Epithelial cell of esophagus (primary cell): Measurements from ENCODE around the gene SCN1A.
"Not testable (repeated sequence)": the region's sequence is repeated elsewhere in the genome, so short reads cannot be mapped to it uniquely, and the experiment has no call there.

Source experiments
- DNase-seq: peaks from one replicate; pipeline ENCODE4 v3.0.0; 2010; ENCODE audit warnings: low read depth
- H3K4me3 ChIP-seq: 2 replicates; pipeline ENCODE4 v1.5.1; 2011; ENCODE audit warnings: mild to moderate bottlenecking, low read length, control low read depth
- TF ChIP-seq, protein P1 (sequence below): IDR thresholded peaks from 2 replicates; pipeline ENCODE4 v1.5.1; 2011; ENCODE audit warnings: low read depth, mild to moderate bottlenecking, low read length, control low read depth, inconsistent platforms; ENCODE audit not compliant: insufficient read depth; ENCODE audit errors: missing control alignments

SCN1A gene

DNA sequence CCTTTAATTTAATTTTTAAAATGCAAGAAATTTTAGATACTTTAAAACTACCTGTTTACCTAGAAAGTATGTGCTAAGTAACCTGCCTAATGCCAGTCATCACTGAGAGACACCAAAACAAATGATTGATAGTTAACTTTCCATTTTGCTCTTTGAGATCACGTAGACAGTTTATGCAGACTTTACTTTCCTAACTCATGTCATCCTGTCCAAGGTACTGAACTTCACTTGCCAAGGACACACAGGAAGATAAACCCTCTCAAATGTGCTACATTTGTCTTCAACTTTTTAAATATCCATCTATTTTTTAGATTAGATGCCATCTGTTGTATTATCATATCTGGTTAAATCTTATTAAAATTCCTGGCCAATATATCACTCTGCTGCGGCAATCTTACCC is 20.1 kb upstream of the SCN1A start:
- DNase-seq: no peak
- no peak overlapping the region for H3K4me3 ChIP-seq
- TF ChIP-seq, protein P1, sequence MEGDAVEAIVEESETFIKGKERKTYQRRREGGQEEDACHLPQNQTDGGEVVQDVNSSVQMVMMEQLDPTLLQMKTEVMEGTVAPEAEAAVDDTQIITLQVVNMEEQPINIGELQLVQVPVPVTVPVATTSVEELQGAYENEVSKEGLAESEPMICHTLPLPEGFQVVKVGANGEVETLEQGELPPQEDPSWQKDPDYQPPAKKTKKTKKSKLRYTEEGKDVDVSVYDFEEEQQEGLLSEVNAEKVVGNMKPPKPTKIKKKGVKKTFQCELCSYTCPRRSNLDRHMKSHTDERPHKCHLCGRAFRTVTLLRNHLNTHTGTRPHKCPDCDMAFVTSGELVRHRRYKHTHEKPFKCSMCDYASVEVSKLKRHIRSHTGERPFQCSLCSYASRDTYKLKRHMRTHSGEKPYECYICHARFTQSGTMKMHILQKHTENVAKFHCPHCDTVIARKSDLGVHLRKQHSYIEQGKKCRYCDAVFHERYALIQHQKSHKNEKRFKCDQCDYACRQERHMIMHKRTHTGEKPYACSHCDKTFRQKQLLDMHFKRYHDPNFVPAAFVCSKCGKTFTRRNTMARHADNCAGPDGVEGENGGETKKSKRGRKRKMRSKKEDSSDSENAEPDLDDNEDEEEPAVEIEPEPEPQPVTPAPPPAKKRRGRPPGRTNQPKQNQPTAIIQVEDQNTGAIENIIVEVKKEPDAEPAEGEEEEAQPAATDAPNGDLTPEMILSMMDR: no peak

- TF ChIP-seq, protein P1: no peak
- DNase-seq: no peak
- H3K4me3 ChIP-seq: no peak overlapping the region
These were observed 16.3 kb upstream of the SCN1A start for GRCh38 chr2:166144071-166144470.

- no peak for DNase-seq
- no peak overlapping the region for H3K4me3 ChIP-seq
- TF ChIP-seq, protein P1: no peak
These were observed 13.1 kb upstream of the SCN1A start for GRCh38 chr2:166140932-166141331.

GRCh38 chr2:166140475-166140874 is 12.7 kb upstream of the SCN1A start:
- no peak for DNase-seq
- TF ChIP-seq, protein P1: no peak
- H3K4me3 ChIP-seq: no peak overlapping the region

DNA sequence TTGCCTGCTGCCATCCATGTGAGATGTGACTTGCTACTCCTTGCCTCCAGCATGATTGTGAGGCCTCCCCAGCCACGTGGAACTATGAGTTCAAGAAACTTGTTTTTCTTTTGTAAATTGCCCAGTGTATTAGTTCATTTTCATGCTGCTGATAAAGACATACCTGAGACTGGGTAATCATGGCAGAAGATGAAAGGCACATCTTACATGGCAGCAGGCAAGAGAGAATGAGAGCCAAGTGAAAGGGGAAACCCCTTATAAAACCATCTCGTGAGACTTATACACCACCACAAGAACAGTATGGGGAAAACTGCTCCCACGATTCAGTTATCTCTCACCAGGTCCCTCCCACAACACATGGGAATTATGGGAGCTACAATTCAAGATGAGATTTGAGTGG is 11.7 kb upstream of the SCN1A start:
- H3K4me3 ChIP-seq, DNase-seq: not testable (repeated sequence)

DNA sequence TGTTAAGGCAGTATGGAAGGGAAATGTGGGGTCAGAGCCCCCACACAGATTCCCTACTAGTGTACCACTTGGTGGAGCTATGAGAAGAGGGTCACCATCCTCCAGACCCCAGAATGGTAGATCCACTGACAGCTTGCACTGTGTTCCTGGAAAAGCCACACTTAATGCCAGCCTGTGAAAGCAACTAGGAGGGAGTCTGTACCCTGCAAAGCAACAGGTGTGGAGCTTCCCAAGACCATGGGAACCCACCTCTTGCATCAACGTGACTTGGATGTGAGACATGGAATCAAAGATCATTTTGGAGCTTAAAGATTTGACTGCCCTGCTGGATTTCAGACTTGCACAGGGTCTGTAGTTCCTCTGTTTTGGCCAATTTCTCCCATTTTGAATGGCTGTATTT is 10.8 kb upstream of the SCN1A start:
- H3K4me3 ChIP-seq: no peak overlapping the region
- TF ChIP-seq, protein P1: no peak
- no peak for DNase-seq

GRCh38 chr2:166138144-166138543 is 10.3 kb upstream of the SCN1A start:
- H3K4me3 ChIP-seq: no peak overlapping the region
- no peak for DNase-seq
- TF ChIP-seq, protein P1: no peak

DNA sequence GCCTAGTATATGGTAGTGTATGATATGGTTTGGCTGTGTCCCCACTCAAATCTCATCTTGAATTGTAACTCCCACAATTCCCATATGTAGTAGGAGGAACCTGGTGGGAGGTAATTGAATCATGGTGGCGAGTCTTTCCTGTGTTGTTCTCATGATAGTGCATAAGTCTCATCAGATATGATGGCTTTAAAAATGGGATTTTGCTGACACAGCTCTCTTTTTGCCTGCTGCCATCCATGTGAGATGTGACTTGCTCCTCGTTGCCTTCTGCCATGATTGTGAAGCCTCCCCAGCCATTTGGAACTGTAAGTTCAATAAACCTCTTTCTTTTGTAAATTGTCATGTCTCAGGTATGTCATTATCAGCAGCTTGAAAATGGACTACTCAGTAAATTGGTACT is 9.5 kb upstream of the SCN1A start:
- DNase-seq: no peak
- TF ChIP-seq, protein P1: no peak
- H3K4me3 ChIP-seq: no peak overlapping the region
